CD8-positive, alpha-beta memory T cell (primary cell): ENCODE measurements around the gene WHRN. TPM values are rescaled to one million over a fixed set of nuclear protein-coding genes. Genes with fewer than 3 reads are reported as not detected.

Experiments used
- CTCF ChIA-PET: fragments of 350-600 bp; sonication (Branson Sonifier 250); formaldehyde crosslinking; loops from one replicate; lab custom pipeline; 2021; ENCODE audit warnings: antibody characterized with exemption; lab: Charles Lee
- POLR2A ChIA-PET: fragments of 350-600 bp; sonication (Branson Sonifier 250); formaldehyde crosslinking; loops from one replicate; lab custom pipeline; 2021; ENCODE audit warnings: antibody characterized with exemption; lab: Charles Lee
- DNase-seq, 5 donors: peaks; one replicate each; pipeline versions ENCODE4 v3.0.0 to v3.0.0-alpha.2; 2020 to 2022; ENCODE audit warnings: mixed read lengths in 1 of 5
- H3K27ac ChIP-seq: one replicate; pipeline ENCODE4 v1.7.0; 2013; ENCODE audit warnings: low read depth, mild to moderate bottlenecking, low read length, moderate library complexity
- H3K27me3 ChIP-seq: 2 replicates; pipeline ENCODE4 v1.7.0; 2013; ENCODE audit warnings: low read length, mild to moderate bottlenecking; ENCODE audit not compliant: insufficient read depth, poor library complexity, severe bottlenecking
- H3K36me3 ChIP-seq: 2 replicates; pipeline ENCODE4 v1.7.0; 2013; ENCODE audit warnings: mild to moderate bottlenecking, low read length, moderate library complexity; ENCODE audit not compliant: insufficient read depth
- H3K4me1 ChIP-seq: 2 replicates; pipeline ENCODE4 v1.7.0; 2013; ENCODE audit warnings: mild to moderate bottlenecking, low read length, moderate library complexity; ENCODE audit not compliant: insufficient read depth
- H3K4me3 ChIP-seq: 2 replicates; pipeline ENCODE4 v1.7.0; 2013; ENCODE audit warnings: mild to moderate bottlenecking, low read length
- H3K9me3 ChIP-seq: 2 replicates; pipeline ENCODE4 v1.7.0; 2013; ENCODE audit warnings: mild to moderate bottlenecking, low read length
- H3K27ac Mint-ChIP-seq, 8 donors: one replicate each; pipeline ENCODE4 v1.8.0; 2020 to 2021; ENCODE audit warnings: mixed read lengths in 8 of 8, mild to moderate bottlenecking in 6 of 8, inconsistent platforms in 3 of 8, moderate library complexity in 3 of 8
- H3K27me3 Mint-ChIP-seq, 2 donors: one replicate each; pipeline ENCODE4 v1.8.0; 2020 to 2021; ENCODE audit warnings: mixed read lengths in 2 of 2, mild to moderate bottlenecking in 1 of 2, moderate library complexity in 1 of 2
- H3K36me3 Mint-ChIP-seq, 3 donors: one replicate each; pipeline ENCODE4 v1.8.0; 2020 to 2021; ENCODE audit warnings: mixed read lengths in 3 of 3, inconsistent platforms in 1 of 3, mild to moderate bottlenecking in 1 of 3
- H3K4me1 Mint-ChIP-seq, 3 donors: one replicate each; pipeline ENCODE4 v1.8.0; 2020 to 2021; ENCODE audit warnings: mixed read lengths in 3 of 3, inconsistent platforms in 1 of 3, mild to moderate bottlenecking in 1 of 3
- H3K4me3 Mint-ChIP-seq, 7 donors: one replicate each; pipeline ENCODE4 v1.8.0; 2020 to 2021; ENCODE audit warnings: mixed read lengths in 7 of 7, mild to moderate bottlenecking in 6 of 7, moderate library complexity in 4 of 7, inconsistent platforms in 2 of 7
- H3K9me3 Mint-ChIP-seq, 5 donors: one replicate each; pipeline ENCODE4 v1.8.0; 2020 to 2022; ENCODE audit warnings: mixed read lengths in 5 of 5, mild to moderate bottlenecking in 3 of 5, moderate library complexity in 2 of 5, inconsistent platforms in 1 of 5
- polyA plus RNA-seq: library from polyadenylated mRNA; unstranded; fragments of 300-500 nt; fragmentation: Illumina TruSeq; gene quantifications from one replicate; pipeline ENCODE4 v1.2.3, GENCODE V29; 2021
- total RNA-seq, 2 experiments: library from RNA; stranded (reverse); gene quantifications; one replicate each; pipeline ENCODE4 v1.2.3, GENCODE V29; 2021

Gene WHRN
- total and polyA plus RNA-seq, 3 experiments from 2014 or later, result 5.5 to 9.0 (median 8.6) TPM

DNA sequence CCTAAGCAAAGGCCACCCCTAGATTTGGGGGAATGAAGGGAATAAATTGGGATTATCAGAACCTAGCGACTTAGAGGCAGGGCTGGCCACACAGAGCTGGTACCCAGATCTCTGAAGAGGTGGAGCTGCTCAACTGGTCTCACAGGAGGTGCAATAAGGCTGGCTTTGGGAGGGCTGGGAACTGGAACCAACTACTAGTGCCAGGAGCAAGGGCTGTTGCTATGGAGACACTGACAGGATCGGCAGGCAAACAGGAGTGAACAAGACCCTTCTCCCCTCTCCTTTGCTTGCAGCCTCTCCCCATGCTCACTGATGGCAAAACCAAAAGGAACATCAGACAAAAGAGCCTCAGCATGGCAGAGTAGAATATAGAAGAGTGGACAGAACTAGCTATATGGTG is 17.0 kb upstream of the WHRN start:
- H3K4me1 Mint-ChIP-seq, result peaks cover 8% of the 10 kb centered on the region in 3 donors
- no peak overlapping the region for H3K27ac ChIP-seq
- H3K27ac Mint-ChIP-seq, result no peak overlapping the region

DNA sequence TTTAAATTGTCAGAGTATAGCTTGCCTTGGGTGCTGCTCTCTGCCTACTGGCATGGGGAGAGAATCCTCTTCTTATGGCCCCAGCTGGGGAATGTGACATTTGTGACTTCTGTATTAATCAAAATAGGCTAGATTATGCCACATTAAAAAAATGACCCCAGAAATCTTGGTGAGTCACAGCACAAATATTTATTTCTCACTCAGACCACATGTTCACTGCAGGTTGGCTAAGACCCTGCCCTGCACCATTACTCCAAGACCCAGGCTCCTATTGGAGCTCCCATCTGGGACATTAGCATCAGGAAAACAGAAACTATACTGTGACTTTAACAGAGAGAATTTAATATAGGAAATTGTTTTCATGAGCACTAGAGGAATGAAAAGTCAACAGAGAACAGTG is 16.6 kb upstream of the WHRN start:
- H3K27ac Mint-ChIP-seq, result no peak overlapping the region
- Histone ChIP-seq H3K4me3 (no peak overlapping the region), H3K36me3 (no peaks in the 10 kb centered on the region), H3K4me1 (peaks cover 5% of the 10 kb centered on the region), H3K27me3 (peaks cover 4% of the 10 kb centered on the region), H3K27ac (no peak overlapping the region), H3K9me3 (no peaks in the 10 kb centered on the region)
- no peak for DNase-seq
- ChIA-PET POLR2A (no interaction called here), CTCF (no interaction called here)
- peaks cover 8% of the 10 kb centered on the region in 3 donors for H3K4me1 Mint-ChIP-seq
- H3K4me3 Mint-ChIP-seq, result no peak overlapping the region
- H3K27me3 Mint-ChIP-seq, result peaks cover 8 to 63% of the 10 kb centered on the region in 2 donors
- H3K36me3 Mint-ChIP-seq, result no peaks in the 10 kb centered on the region
- H3K9me3 Mint-ChIP-seq, result no peaks in the 10 kb centered on the region

More for the DNA sequence above, 17.0 kb upstream of the WHRN start:
- Histone ChIP-seq H3K36me3 (no peaks in the 10 kb centered on the region), H3K27me3 (peaks cover 4% of the 10 kb centered on the region), H3K4me3 (no peak overlapping the region), H3K4me1 (peaks cover 5% of the 10 kb centered on the region), H3K9me3 (no peaks in the 10 kb centered on the region)
- DNase-seq, result no peak
- ChIA-PET POLR2A (no interaction called here), CTCF (no interaction called here)
- H3K9me3 Mint-ChIP-seq, result no peaks in the 10 kb centered on the region
- H3K27me3 Mint-ChIP-seq, result peaks cover 8 to 61% of the 10 kb centered on the region in 2 donors
- no peak overlapping the region for H3K4me3 Mint-ChIP-seq
- H3K36me3 Mint-ChIP-seq, result no peaks in the 10 kb centered on the region

DNA sequence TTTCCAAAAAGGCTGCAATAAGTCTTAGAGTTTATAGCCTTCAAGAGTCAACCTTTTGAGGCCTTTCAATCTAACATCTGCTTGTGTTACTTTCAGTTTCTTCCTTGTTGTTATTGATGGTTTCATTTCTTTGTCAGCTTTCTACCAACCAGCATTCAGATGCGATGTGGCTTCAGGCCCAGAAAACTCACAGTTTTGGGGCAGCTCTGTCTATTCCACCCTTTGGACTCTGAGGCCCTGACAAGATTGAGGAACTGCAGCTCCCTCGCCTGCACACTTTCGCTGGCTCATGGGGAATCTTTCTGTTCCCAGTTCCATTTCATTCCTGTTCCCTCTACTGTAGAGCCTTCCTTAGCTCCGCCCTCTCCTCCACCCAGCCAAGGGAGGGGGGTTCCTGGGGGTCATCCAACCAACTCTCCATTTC is 13.3 kb upstream of the WHRN start:
- Histone ChIP-seq H3K4me3 (no peak overlapping the region), H3K4me1 (peaks cover 5% of the 10 kb centered on the region), H3K36me3 (no peaks in the 10 kb centered on the region), H3K9me3 (no peaks in the 10 kb centered on the region), H3K27me3 (no peaks in the 10 kb centered on the region), H3K27ac (no peak overlapping the region)
- CTCF ChIA-PET, result interaction anchor here (0.8 to 2.2 kb wide), 5 partner anchors 7 to 113 kb away, joined by 3 to 7 read pairs (median 3); no protein-coding TSS in a partner anchor
- POLR2A ChIA-PET, result no interaction called here
- no peak for DNase-seq
- Mint-ChIP-seq H3K27ac (peak overlapping the region in 6 of 8 donors; percentile 6 to 82 (median 68)), H3K36me3 (no peaks in the 10 kb centered on the region), H3K9me3 (no peaks in the 10 kb centered on the region), H3K27me3 (peaks cover 8 to 39% of the 10 kb centered on the region in 2 donors), H3K4me3 (peak overlapping the region in 2 of 7 donors; percentile 12 to 63), H3K4me1 (peaks cover 8 to 14% (median 8%) of the 10 kb centered on the region in 3 donors)

DNA sequence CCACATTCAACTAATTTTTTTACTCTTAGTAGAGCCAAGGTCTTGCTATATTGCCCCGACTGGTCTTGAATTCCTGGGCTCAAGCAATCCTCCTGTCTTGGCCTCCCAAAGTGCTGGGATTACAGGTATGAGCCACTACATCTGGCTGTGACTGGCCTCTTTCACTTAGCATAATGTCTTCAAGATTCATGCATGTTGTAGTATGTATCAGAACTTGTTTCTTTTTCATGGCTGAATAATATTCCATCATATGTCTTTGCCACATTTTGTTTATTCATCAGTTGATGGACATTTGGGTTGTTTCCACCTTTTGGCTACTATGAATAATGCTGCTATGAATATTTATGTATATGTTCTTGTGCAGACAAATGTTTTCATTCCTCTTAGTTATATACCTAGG is 12.8 kb upstream of the WHRN start:
- Histone ChIP-seq H3K27ac (no peak overlapping the region), H3K9me3 (no peaks in the 10 kb centered on the region), H3K4me1 (peaks cover 5% of the 10 kb centered on the region), H3K27me3 (no peaks in the 10 kb centered on the region), H3K36me3 (no peaks in the 10 kb centered on the region), H3K4me3 (no peak overlapping the region)
- H3K9me3 Mint-ChIP-seq, result no peaks in the 10 kb centered on the region
- peak overlapping the region in 6 of 8 donors; percentile 6 to 82 (median 48) for H3K27ac Mint-ChIP-seq
- peaks cover 8 to 35% of the 10 kb centered on the region in 2 donors for H3K27me3 Mint-ChIP-seq
- H3K36me3 Mint-ChIP-seq, result no peaks in the 10 kb centered on the region
- DNase-seq, result no peak
- H3K4me3 Mint-ChIP-seq, result no peak overlapping the region
- peaks cover 8 to 19% (median 10%) of the 10 kb centered on the region in 3 donors for H3K4me1 Mint-ChIP-seq
- ChIA-PET CTCF (interaction anchor here (1.3 to 1.7 kb wide), 2 partner anchors 11 to 14 kb away, joined by 3 to 6 read pairs; no protein-coding TSS in a partner anchor), POLR2A (no interaction called here)

DNA sequence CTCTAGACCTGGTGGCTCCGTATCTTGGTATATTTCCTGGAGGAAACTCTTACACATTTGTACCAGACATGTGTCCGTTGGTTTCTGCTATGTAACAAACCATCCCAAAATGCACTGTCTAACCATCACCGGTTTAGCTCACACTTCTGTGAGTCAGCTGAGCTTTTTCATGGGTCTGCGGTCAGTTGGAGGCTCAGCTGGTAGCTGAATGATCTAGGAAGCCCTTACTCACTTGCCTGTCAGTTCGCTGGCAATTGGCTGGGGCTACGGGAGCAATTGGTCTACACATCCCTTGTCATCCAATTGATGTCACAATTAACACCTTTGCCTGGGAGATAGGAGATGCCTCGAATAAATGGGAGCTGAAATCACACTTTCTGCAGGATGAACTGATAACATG is 11.6 kb upstream of the WHRN start:
- Mint-ChIP-seq H3K27ac (peak overlapping the region in 1 of 8 donors; percentile 4), H3K4me3 (no peak overlapping the region), H3K27me3 (peaks cover 4 to 36% of the 10 kb centered on the region in 2 donors), H3K36me3 (no peaks in the 10 kb centered on the region), H3K4me1 (peaks cover 8 to 22% (median 12%) of the 10 kb centered on the region in 3 donors), H3K9me3 (no peaks in the 10 kb centered on the region)
- Histone ChIP-seq H3K27ac (no peak overlapping the region), H3K27me3 (no peaks in the 10 kb centered on the region), H3K36me3 (no peaks in the 10 kb centered on the region), H3K4me3 (no peak overlapping the region), H3K4me1 (peaks cover 5% of the 10 kb centered on the region), H3K9me3 (no peaks in the 10 kb centered on the region)
- ChIA-PET POLR2A (no interaction called here), CTCF (no interaction called here)
- DNase-seq, result no peak

DNA sequence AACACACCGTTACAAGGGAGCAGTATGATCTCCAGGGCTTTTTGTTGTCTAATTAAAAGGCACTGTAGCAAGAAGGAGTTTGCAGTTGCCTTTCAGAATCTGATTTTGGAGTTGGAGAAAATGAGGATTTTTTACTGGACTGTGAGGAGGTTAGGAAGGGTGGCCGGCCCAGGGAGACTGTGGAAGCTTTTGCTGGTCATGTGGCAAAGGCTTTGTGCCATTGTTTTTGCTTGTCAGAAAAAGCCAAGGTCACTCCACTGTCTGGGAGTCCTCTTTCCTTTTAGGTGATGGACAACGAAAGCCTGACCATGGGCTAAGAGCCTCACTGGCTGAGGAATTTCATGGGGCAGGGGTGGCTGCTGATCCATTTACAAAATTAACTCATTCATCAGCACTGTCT is 10.3 kb upstream of the WHRN start:
- ChIA-PET POLR2A (no interaction called here), CTCF (no interaction called here)
- Mint-ChIP-seq H3K27me3 (peaks cover 7 to 30% of the 10 kb centered on the region in 2 donors), H3K4me3 (no peak overlapping the region), H3K36me3 (no peaks in the 10 kb centered on the region), H3K4me1 (peaks cover 8 to 22% (median 12%) of the 10 kb centered on the region in 3 donors), H3K27ac (no peak overlapping the region), H3K9me3 (no peaks in the 10 kb centered on the region)
- Histone ChIP-seq H3K4me1 (peaks cover 5% of the 10 kb centered on the region), H3K27ac (no peak overlapping the region), H3K36me3 (no peaks in the 10 kb centered on the region), H3K9me3 (no peaks in the 10 kb centered on the region), H3K4me3 (no peak overlapping the region), H3K27me3 (no peaks in the 10 kb centered on the region)
- no peak for DNase-seq

DNA sequence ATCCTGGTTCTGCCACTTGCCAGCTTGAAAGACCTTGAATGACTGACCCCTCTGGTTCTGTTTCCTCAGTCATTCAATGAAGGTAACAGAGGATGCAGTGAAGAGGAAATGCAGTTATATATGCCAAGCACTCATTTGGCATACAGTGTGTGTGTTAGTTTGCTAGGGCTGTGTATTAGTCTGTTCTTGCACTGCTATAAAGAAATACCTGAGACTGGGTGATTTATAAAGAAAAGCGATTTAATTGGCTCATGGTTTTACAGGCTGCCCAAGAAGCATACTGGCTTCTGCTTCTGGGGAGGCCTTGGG is 8.6 kb upstream of the WHRN start:
- Histone ChIP-seq H3K9me3 (no peaks in the 10 kb centered on the region), H3K36me3 (no peaks in the 10 kb centered on the region), H3K27me3 (peaks cover 2% of the 10 kb centered on the region), H3K4me3 (no peak overlapping the region), H3K27ac (no peak overlapping the region), H3K4me1 (peaks cover 5% of the 10 kb centered on the region)
- ChIA-PET CTCF (no interaction called here), POLR2A (no interaction called here)
- DNase-seq, result no peak
- peak overlapping the region in 1 of 8 donors; percentile 71 for H3K27ac Mint-ChIP-seq
- no peaks in the 10 kb centered on the region for H3K36me3 Mint-ChIP-seq
- no peaks in the 10 kb centered on the region for H3K9me3 Mint-ChIP-seq
- peaks cover 8 to 22% (median 12%) of the 10 kb centered on the region in 3 donors for H3K4me1 Mint-ChIP-seq
- H3K4me3 Mint-ChIP-seq, result no peak overlapping the region
- H3K27me3 Mint-ChIP-seq, result peaks cover 7 to 35% of the 10 kb centered on the region in 2 donors

DNA sequence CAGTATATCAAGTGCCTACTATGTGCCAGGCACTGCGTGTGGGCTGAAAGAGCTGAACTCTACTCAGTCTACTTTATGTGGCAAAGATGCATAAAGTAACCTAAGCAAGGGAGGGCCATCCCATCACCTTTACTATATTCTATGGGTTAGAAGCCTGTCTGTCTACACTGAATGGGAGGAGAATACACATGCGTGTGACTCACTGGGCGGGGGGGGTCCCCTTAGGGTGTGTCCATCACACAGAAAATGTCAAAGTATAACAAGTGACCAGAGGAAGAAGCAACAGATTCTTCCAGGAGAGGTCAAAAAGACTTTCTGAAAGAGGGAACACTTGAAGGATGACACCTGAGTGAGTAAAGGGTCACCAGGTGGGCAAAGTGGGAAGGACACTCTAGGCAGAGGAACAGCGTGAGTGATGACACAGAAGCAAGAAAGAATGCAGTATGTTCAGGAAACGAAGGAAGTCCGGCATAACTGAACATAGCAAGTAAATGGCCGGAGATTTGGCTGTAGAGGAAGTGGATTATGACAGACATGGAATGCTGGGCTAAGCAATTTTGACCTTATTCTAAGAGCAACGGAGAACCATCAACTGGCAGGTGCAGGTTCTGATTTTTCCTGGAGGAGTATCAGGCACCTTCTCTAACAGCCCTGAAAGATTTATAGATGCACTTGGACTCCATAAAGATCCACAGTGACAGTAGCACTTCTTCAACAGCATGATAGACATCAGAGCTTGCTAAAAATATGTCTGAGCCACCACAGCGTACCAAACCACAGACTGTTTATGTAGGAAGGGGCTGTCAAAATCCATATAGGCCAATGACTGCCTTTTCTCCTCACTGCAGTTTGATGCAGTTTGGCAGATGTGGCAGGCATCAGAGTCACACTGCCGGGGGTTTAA is 8.0 kb upstream of the WHRN start:
- Mint-ChIP-seq H3K4me3 (no peak overlapping the region), H3K9me3 (no peaks in the 10 kb centered on the region), H3K27ac (peak overlapping the region in 3 of 8 donors; percentile 34 to 56 (median 39)), H3K36me3 (no peaks in the 10 kb centered on the region), H3K4me1 (peaks cover 3 to 16% (median 6%) of the 10 kb centered on the region in 3 donors), H3K27me3 (peaks cover 7 to 39% of the 10 kb centered on the region in 2 donors)
- peaks cover 4% of the 10 kb centered on the region for H3K27me3 ChIP-seq
- CTCF ChIA-PET, result no interaction called here
- H3K27ac ChIP-seq, result no peak overlapping the region
- POLR2A ChIA-PET, result no interaction called here
- H3K4me3 ChIP-seq, result no peak overlapping the region
- peak in 1 of 5 donors; percentile 26 for DNase-seq
- no peaks in the 10 kb centered on the region for H3K9me3 ChIP-seq
- H3K4me1 ChIP-seq, result no peaks in the 10 kb centered on the region
- no peaks in the 10 kb centered on the region for H3K36me3 ChIP-seq
